OCI-LY7 (cell line): ENCODE results near the gene PHF19.

Experiments
- EZH2phosphoT487 ChIP-seq: fragments of 200-600 bp; sonication (generic); IDR thresholded peaks from 2 replicates; pipeline ENCODE4 v1.6.1; 2018; ENCODE audit warnings: low read depth, borderline replicate concordance, mild to moderate bottlenecking, mixed run types, antibody characterized with exemption, low read length, moderate library complexity, mixed read lengths
- TF ChIP-seq, protein P1 (sequence below): fragments of 200-600 bp; sonication (generic); conservative IDR thresholded peaks from 2 replicates; pipeline ENCODE4 v1.5.1; 2014; ENCODE audit warnings: mild to moderate bottlenecking, antibody characterized with exemption, low read length, moderate library complexity, mixed read lengths

DNA sequence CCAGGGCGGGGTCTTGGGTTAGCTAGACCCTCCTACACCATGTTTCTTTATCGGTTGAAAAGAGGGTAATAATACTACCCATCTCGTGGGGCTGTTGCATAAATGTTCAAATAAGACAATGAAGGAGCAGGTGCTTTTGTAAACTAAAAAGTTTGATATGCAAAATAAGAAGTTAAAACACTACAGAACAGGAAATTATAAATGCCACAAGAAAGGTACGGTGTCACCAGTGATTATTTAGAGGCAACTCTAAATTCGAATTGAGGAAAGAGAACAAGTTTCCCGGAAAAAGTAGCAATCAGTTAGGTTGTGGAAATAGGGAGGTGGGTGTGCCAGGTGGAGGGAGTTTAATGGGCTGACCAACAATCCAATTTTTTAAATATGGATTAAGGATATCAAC is 2.5 kb upstream of the PHF19 start:
- TF ChIP-seq, protein P1, sequence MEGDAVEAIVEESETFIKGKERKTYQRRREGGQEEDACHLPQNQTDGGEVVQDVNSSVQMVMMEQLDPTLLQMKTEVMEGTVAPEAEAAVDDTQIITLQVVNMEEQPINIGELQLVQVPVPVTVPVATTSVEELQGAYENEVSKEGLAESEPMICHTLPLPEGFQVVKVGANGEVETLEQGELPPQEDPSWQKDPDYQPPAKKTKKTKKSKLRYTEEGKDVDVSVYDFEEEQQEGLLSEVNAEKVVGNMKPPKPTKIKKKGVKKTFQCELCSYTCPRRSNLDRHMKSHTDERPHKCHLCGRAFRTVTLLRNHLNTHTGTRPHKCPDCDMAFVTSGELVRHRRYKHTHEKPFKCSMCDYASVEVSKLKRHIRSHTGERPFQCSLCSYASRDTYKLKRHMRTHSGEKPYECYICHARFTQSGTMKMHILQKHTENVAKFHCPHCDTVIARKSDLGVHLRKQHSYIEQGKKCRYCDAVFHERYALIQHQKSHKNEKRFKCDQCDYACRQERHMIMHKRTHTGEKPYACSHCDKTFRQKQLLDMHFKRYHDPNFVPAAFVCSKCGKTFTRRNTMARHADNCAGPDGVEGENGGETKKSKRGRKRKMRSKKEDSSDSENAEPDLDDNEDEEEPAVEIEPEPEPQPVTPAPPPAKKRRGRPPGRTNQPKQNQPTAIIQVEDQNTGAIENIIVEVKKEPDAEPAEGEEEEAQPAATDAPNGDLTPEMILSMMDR, result no peak
- no peak for TF ChIP-seq EZH2phosphoT487
